ENCODE results near the gene CLDN22.

CLDN22 gene

GRCh38 chr4:183337833-183338232 is 17.8 kb upstream of the CLDN22 start:
- TF ChIP-seq CTCF (IDR thresholded peaks at IDR 0.05; ENCODE audit: borderline replicate concordance, insufficient read depth, low read depth, low read length): no peak
- H3K4me3 ChIP-seq (ENCODE audit: low read depth, low read length): no peak overlapping the region

GRCh38 chr4:183337349-183337748 is 17.3 kb upstream of the CLDN22 start:
- H3K4me3 ChIP-seq (ENCODE audit: low read depth, low read length): no peak overlapping the region
- no peak for TF ChIP-seq CTCF (IDR thresholded peaks at IDR 0.05; ENCODE audit: borderline replicate concordance, insufficient read depth, low read depth, low read length)

GRCh38 chr4:183335369-183335940 is 15.4 kb upstream of the CLDN22 start:
- H3K4me3 ChIP-seq (ENCODE audit: low read depth, low read length): no peak overlapping the region
- no peak for TF ChIP-seq CTCF (IDR thresholded peaks at IDR 0.05; ENCODE audit: borderline replicate concordance, insufficient read depth, low read depth, low read length)

DNA sequence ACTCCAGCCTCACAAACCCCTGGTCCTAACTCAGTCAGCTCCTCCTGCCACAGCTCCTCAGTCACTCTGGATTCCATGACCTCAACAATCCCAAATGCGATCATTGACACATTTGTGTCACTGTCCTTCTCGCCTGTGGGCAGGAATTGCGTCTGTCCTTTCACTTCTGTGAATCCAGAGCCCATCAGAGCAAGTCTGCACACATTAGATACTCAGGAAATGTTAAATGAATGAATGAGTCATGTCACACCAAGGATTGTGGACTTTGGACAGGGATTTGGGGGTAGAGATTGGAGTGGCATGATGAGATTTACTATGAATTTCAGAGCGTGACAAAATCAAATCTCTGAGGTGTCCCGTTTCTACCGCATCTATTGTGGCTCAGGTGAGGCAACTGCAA is 13.9 kb upstream of the CLDN22 start:
- H3K4me3 ChIP-seq (ENCODE audit: low read depth, low read length): no peak overlapping the region
- no peak for TF ChIP-seq CTCF (IDR thresholded peaks at IDR 0.05; ENCODE audit: borderline replicate concordance, insufficient read depth, low read depth, low read length)

DNA sequence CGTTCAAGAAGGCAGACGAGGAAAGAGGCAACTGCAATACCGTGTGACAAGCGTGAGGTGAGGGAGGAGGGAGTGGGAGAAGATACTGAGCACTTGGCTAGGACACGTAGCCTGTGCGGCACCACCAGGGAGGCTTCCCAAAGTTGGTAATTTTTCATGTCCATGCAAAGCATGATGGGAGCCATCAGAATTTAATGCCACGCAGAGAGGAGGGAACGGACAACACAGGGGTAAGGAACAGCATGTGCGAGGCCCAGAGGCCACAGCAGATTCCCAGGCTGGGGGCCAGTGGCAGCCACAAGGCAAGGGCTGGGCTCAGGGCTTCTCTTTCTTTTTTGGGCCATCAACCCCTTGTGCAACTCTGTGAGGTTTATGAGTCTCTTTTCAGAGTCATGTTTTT is 13.1 kb upstream of the CLDN22 start:
- TF ChIP-seq CTCF (IDR thresholded peaks at IDR 0.05; ENCODE audit: borderline replicate concordance, insufficient read depth, low read depth, low read length): no peak
- no peak overlapping the region for H3K4me3 ChIP-seq (ENCODE audit: low read depth, low read length)

DNA sequence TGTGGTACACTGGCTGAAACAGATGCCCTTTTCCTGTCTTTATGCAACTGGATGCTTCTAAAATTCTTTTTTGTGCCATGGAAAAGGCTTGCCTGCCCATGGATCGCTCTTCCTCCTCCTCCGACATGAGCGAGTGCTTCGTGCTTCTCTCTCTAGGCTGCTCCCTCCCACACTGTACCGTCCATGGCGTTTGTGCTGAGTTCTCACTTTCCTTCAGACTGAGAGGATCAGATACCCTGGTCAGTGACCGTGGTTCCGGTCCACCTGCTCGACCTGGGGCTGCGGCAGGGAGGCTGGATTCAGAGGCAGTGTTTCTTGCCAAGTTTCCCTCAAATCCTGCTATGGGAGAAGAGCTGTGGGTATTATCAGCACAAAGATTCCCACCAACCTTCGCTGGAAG is 12.4 kb upstream of the CLDN22 start:
- no peak for TF ChIP-seq CTCF (IDR thresholded peaks at IDR 0.05; ENCODE audit: borderline replicate concordance, insufficient read depth, low read depth, low read length)
- H3K4me3 ChIP-seq (ENCODE audit: low read depth, low read length): no peak overlapping the region

GRCh38 chr4:183330841-183331240 is 10.8 kb upstream of the CLDN22 start:
- TF ChIP-seq CTCF (IDR thresholded peaks at IDR 0.05; ENCODE audit: borderline replicate concordance, insufficient read depth, low read depth, low read length): no peak

More at GRCh38 chr4:183330841-183331240, 10.8 kb upstream of the CLDN22 start:
- H3K4me3 ChIP-seq (ENCODE audit: low read depth, low read length): no peak overlapping the region

Data from GM12875 (cell line).